ENCODE results near the gene CFAP221. TPM values are rescaled to one million over a fixed set of nuclear protein-coding genes. Genes with fewer than 3 reads are reported as not detected.
A peak's percentile ranks its signal among the peaks of the same experiment; 100 is the strongest.

CFAP221 gene
- total RNA-seq, 1 donor from 2014 or later: 1.0 TPM

DNA sequence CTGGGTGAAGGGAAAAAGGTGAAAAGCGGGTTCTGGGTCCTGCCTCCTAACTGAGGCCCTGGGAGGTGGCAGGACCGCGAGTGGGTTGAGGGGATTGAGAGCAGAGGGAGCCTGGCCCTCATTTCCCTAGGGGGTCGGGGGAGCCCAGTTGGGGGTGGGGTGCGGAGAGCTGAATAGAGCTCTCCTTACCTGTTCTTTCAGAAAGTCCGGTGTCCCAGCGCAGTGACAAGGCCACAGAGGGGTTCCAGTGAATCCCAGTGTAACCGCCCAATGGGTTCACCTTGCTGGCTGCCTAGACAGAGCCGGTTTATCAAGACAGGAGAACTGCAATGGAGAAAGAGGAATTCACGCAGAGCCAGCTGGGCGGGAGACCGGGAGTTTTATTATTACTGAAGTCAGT is 157.1 kb downstream of the CFAP221 start:
- Histone ChIP-seq H3K9me3 (replicated peaks) (peaks cover 7% of the 10 kb centered on the region), H3K4me1 (peaks cover 15% of the 10 kb centered on the region), H3K27ac (replicated peaks) (no peak overlapping the region), H3K27me3 (ENCODE audit: low read depth) (peaks cover 8% of the 10 kb centered on the region), H3K4me3 (no peak overlapping the region), H3K36me3 (no peaks in the 10 kb centered on the region)
- TF ChIP-seq, protein P1, sequence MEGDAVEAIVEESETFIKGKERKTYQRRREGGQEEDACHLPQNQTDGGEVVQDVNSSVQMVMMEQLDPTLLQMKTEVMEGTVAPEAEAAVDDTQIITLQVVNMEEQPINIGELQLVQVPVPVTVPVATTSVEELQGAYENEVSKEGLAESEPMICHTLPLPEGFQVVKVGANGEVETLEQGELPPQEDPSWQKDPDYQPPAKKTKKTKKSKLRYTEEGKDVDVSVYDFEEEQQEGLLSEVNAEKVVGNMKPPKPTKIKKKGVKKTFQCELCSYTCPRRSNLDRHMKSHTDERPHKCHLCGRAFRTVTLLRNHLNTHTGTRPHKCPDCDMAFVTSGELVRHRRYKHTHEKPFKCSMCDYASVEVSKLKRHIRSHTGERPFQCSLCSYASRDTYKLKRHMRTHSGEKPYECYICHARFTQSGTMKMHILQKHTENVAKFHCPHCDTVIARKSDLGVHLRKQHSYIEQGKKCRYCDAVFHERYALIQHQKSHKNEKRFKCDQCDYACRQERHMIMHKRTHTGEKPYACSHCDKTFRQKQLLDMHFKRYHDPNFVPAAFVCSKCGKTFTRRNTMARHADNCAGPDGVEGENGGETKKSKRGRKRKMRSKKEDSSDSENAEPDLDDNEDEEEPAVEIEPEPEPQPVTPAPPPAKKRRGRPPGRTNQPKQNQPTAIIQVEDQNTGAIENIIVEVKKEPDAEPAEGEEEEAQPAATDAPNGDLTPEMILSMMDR (IDR thresholded peaks at IDR 0.05; ENCODE audit: borderline replicate concordance): no peak
- intact Hi-C loops (cut with micrococcal nuclease): no loop called here
- DNase-seq: no peak

DNA sequence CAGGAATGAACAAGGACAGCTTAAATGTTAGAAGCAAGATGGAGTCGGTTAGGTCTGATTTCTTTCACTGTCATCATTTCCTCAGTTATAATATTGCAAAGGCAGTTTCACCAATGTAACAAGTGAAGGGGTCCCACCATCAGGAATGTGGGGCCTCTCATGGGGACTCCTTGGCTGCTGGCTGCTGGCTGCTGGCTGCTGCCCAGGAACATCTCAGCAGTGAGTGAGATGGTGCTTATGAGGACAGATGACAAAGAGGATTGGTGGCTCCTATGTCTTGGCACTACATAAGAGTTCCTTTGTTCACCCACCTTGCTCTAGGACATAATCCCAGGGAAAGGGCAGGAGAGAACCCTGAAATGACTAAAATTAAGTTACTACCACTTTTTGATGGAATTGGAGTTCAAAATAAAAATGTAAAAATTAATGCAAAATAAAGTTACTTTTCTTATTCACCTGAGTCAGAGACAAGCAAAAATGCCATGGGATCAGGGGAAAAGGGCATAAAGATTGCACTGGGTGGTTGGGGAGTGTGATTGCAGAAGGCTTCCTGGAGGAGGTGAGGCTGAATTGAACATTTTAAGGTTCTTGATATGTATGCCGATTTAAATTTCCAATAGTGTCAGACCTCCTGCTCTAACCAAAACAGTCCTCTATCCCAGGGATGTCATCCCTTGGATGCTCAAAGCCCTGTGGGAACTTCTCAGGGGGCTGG is 158.1 kb downstream of the CFAP221 start:
- H3K9me3 ChIP-seq (replicated peaks): peaks cover 7% of the 10 kb centered on the region
- peaks cover 15% of the 10 kb centered on the region for H3K4me1 ChIP-seq
- H3K4me3 ChIP-seq: no peak overlapping the region
- no peak overlapping the region for H3K27ac ChIP-seq (replicated peaks)
- DNase-seq: no peak
- intact Hi-C loops (cut with micrococcal nuclease): no loop called here
- no peaks in the 10 kb centered on the region for H3K36me3 ChIP-seq
- TF ChIP-seq, protein P1 (IDR thresholded peaks at IDR 0.05; ENCODE audit: borderline replicate concordance): no peak
- H3K27me3 ChIP-seq (ENCODE audit: low read depth): peaks cover 7% of the 10 kb centered on the region

DNA sequence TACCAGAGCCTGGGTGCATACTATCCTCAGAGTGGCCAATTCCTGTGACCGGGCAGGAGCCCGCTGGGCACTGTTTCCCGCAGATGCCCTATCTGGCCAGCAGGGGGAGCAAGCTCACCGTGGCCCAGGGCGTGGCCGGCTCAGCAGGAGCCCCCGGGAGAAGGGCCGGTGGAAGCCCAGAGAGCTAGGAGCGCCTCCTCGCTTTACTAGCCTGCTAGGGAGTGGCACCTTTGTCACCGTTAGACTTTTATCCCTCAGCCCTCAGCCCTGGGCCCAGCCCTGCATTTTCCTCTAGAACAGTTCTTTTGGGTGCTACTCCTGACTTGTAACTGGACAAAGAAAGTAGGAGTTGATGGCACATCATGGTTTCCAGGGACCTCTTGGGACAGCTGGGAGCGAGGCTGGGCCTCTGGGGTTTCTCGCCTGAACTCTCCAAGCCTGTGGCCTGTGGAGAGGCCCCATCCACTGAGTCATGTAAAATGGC is 158.7 kb downstream of the CFAP221 start:
- peaks cover 7% of the 10 kb centered on the region for H3K9me3 ChIP-seq (replicated peaks)
- H3K4me1 ChIP-seq: peaks cover 15% of the 10 kb centered on the region
- TF ChIP-seq, protein P1 (IDR thresholded peaks at IDR 0.05; ENCODE audit: borderline replicate concordance): peak; percentile 95
- peaks cover under 1% of the 10 kb centered on the region for H3K27me3 ChIP-seq (ENCODE audit: low read depth)
- DNase-seq: peak; percentile 58
- no peaks in the 10 kb centered on the region for H3K36me3 ChIP-seq
- no peak overlapping the region for H3K4me3 ChIP-seq
- H3K27ac ChIP-seq (replicated peaks): no peak overlapping the region
- intact Hi-C loops (cut with micrococcal nuclease): no loop called here

DNA sequence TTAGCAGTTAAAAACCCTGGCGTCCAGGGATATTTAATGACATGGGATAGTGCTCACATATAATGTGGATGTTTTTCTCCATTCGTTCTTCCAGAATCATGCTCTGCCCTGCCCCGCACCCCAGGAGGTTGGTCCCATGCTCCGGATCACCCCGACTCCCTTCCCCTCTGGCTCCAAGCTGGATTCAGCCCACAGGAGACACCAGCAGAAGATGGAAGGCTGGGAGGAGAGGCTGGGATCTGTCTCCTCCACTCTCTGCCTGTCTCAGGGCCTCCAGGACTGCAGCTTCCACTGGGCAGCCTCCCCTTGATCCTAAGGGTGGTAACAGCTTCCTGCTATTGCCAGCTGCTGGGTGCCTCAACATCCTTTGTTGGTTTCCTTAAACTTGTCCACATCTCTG is 159.3 kb downstream of the CFAP221 start:
- DNase-seq: no peak
- TF ChIP-seq, protein P1 (IDR thresholded peaks at IDR 0.05; ENCODE audit: borderline replicate concordance): no peak
- intact Hi-C loops (cut with micrococcal nuclease): no loop called here
- no peaks in the 10 kb centered on the region for H3K27me3 ChIP-seq (ENCODE audit: low read depth)
- peaks cover 15% of the 10 kb centered on the region for H3K4me1 ChIP-seq
- no peaks in the 10 kb centered on the region for H3K36me3 ChIP-seq
- H3K9me3 ChIP-seq (replicated peaks): peaks cover 7% of the 10 kb centered on the region
- H3K4me3 ChIP-seq: no peak overlapping the region
- no peak overlapping the region for H3K27ac ChIP-seq (replicated peaks)

DNA sequence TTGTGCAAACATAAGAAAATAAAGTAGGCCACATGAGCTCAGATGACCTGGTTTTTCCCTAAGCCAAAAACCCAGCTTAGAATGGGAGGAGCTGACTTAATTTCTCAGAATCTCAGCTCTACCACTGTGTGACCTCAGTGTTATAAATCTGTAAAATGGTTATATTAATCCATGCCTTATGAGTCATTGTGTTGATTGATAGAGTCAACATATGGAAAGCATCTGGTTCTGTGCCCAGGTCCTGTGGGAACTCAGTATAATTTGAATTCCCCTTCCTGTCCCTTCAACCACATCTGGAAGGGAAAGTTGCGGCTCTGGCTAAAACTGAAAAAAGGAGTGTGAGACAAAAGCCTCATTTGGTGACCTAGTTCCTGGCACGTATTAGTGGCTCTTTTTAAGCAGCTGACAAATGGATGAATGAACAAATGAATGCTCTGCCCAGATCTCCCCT is 160.4 kb downstream of the CFAP221 start:
- Histone ChIP-seq H3K27me3 (ENCODE audit: low read depth) (no peaks in the 10 kb centered on the region), H3K36me3 (no peaks in the 10 kb centered on the region), H3K27ac (replicated peaks) (no peak overlapping the region), H3K9me3 (replicated peaks) (peaks cover 7% of the 10 kb centered on the region), H3K4me3 (no peak overlapping the region), H3K4me1 (peaks cover 15% of the 10 kb centered on the region)
- TF ChIP-seq, protein P1 (IDR thresholded peaks at IDR 0.05; ENCODE audit: borderline replicate concordance): no peak
- intact Hi-C loops (cut with micrococcal nuclease): no loop called here
- DNase-seq: no peak

Data from left ventricle myocardium inferior (tissue), 1 donor.